ENCODE measurements around the gene ZNF14. TPM values are rescaled to one million over a fixed set of nuclear protein-coding genes. Genes with fewer than 3 reads are reported as not detected.
"Not testable (repeated sequence)": the region's sequence is repeated elsewhere in the genome, so short reads cannot be mapped to it uniquely, and the experiment has no call there.

The ZNF14 gene
- total RNA-seq, 1 donor from 2014 or later, result 5.3 TPM

DNA sequence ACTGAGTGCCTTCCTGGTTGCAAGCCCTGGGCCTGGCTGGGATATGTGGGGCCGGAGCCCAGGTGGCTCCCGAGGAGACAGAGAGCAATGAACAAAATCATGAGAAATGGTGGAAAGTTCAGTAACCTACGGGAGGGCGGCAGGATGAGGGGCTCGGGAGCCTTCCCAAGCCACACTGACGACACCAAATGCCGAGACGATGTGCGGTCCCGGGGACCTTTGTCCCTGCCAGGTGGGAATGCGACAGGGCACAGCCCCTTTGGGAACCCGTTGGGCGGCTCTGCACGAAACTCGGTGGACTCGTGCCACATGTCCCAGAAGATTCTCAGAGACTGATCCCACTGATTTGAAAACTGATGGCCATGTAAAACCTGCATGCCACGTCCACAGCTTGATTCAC lies 11.7 kb upstream of the ZNF14 start:
- DNase-seq (ENCODE audit: extremely low spot score, unreplicated experiment), result no peak
- no peaks in the 10 kb centered on the region for H3K9me3 Mint-ChIP-seq (ENCODE audit: unreplicated experiment)
- H3K4me3 Mint-ChIP-seq (ENCODE audit: unreplicated experiment), result no peak overlapping the region
- H3K27ac Mint-ChIP-seq (ENCODE audit: unreplicated experiment), result no peak overlapping the region
- TF ChIP-seq, protein P1, sequence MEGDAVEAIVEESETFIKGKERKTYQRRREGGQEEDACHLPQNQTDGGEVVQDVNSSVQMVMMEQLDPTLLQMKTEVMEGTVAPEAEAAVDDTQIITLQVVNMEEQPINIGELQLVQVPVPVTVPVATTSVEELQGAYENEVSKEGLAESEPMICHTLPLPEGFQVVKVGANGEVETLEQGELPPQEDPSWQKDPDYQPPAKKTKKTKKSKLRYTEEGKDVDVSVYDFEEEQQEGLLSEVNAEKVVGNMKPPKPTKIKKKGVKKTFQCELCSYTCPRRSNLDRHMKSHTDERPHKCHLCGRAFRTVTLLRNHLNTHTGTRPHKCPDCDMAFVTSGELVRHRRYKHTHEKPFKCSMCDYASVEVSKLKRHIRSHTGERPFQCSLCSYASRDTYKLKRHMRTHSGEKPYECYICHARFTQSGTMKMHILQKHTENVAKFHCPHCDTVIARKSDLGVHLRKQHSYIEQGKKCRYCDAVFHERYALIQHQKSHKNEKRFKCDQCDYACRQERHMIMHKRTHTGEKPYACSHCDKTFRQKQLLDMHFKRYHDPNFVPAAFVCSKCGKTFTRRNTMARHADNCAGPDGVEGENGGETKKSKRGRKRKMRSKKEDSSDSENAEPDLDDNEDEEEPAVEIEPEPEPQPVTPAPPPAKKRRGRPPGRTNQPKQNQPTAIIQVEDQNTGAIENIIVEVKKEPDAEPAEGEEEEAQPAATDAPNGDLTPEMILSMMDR (IDR thresholded peaks at IDR 0.05), result no peak
- H3K36me3 Mint-ChIP-seq (ENCODE audit: unreplicated experiment), result no peaks in the 10 kb centered on the region
- no peaks in the 10 kb centered on the region for H3K27me3 Mint-ChIP-seq (ENCODE audit: unreplicated experiment)
- H3K4me1 Mint-ChIP-seq (ENCODE audit: unreplicated experiment), result no peaks in the 10 kb centered on the region

DNA sequence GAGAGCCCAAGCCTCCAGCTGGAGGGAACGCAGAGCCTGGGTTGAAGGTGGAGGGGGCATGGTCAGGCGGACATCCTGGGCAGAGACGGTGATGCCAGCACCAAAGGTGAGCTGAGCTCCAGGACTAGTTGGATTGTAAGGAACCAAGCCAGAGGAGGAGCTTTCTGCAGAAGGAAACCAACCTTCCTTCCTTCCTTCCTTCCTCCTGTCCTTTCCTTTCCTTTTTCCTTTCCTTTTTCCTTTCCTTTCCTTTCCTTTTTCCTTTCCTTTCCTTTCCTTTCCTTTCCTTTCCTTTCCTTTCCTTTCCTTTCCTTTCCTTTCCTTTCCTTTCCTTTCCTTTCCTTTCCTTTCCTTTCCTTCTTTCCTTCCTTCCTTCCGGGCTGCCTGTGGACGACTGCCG lies 11.0 kb upstream of the ZNF14 start:
- not testable (repeated sequence) for H3K27me3 Mint-ChIP-seq (ENCODE audit: unreplicated experiment); H3K27ac Mint-ChIP-seq (ENCODE audit: unreplicated experiment); H3K36me3 Mint-ChIP-seq (ENCODE audit: unreplicated experiment)

DNA sequence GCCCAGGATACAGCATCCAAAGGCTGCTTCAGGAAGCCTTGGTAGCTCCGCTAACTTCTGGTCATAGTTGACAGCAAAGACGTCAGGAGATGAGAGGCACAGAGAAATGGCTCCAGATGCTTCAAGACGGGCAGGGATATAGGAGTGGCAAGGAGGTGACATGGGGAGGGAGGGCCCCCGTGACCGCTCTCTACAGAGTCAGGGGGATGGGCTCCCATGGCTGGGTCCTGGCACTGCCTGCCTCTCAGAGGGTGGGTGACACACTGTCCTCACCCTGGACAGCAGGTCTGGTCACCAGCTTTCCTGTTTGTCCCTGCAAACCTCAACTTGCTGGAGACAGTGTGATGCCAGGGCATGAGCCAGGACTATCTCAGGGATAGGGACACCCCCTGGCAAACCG lies 10.3 kb upstream of the ZNF14 start:
- DNase-seq (ENCODE audit: extremely low spot score, unreplicated experiment), result no peak

More for the DNA sequence above, 11.0 kb upstream of the ZNF14 start:
- not testable (repeated sequence) for H3K4me3 Mint-ChIP-seq (ENCODE audit: unreplicated experiment); DNase-seq (ENCODE audit: extremely low spot score, unreplicated experiment); H3K9me3 Mint-ChIP-seq (ENCODE audit: unreplicated experiment); H3K4me1 Mint-ChIP-seq (ENCODE audit: unreplicated experiment)

DNA sequence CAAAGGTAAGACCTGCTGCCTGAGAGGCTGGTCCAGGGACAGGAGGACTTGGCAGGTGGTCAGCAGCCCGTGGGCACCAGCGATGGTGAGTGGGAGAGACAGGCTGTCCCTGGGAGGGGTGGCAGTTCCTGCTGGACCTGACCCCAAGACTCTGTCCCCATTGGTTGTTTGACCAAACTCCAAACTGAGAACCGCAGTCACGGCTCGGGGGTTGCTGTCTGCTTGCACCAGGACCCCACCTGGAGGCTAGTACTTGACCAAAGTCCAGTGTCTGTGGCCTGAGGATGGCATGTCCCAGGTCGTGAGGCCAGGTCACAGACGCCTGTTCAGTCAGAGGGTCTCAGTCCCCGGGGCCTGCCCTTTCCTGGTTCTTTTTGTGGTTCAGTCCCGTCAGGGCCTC lies 9.9 kb upstream of the ZNF14 start:
- TF ChIP-seq, protein P1 (IDR thresholded peaks at IDR 0.05), result no peak
- DNase-seq (ENCODE audit: extremely low spot score, unreplicated experiment), result no peak
- no peaks in the 10 kb centered on the region for H3K27me3 Mint-ChIP-seq (ENCODE audit: unreplicated experiment)
- H3K27ac Mint-ChIP-seq (ENCODE audit: unreplicated experiment), result no peak overlapping the region
- H3K4me3 Mint-ChIP-seq (ENCODE audit: unreplicated experiment), result no peak overlapping the region
- no peaks in the 10 kb centered on the region for H3K9me3 Mint-ChIP-seq (ENCODE audit: unreplicated experiment)
- H3K4me1 Mint-ChIP-seq (ENCODE audit: unreplicated experiment), result no peaks in the 10 kb centered on the region
- H3K36me3 Mint-ChIP-seq (ENCODE audit: unreplicated experiment), result no peaks in the 10 kb centered on the region

More for the DNA sequence above, 10.3 kb upstream of the ZNF14 start:
- Mint-ChIP-seq H3K9me3 (ENCODE audit: unreplicated experiment) (no peaks in the 10 kb centered on the region), H3K4me1 (ENCODE audit: unreplicated experiment) (no peaks in the 10 kb centered on the region), H3K27ac (ENCODE audit: unreplicated experiment) (no peak overlapping the region), H3K27me3 (ENCODE audit: unreplicated experiment) (no peaks in the 10 kb centered on the region), H3K36me3 (ENCODE audit: unreplicated experiment) (no peaks in the 10 kb centered on the region), H3K4me3 (ENCODE audit: unreplicated experiment) (no peak overlapping the region)
- TF ChIP-seq, protein P1 (IDR thresholded peaks at IDR 0.05), result no peak

DNA sequence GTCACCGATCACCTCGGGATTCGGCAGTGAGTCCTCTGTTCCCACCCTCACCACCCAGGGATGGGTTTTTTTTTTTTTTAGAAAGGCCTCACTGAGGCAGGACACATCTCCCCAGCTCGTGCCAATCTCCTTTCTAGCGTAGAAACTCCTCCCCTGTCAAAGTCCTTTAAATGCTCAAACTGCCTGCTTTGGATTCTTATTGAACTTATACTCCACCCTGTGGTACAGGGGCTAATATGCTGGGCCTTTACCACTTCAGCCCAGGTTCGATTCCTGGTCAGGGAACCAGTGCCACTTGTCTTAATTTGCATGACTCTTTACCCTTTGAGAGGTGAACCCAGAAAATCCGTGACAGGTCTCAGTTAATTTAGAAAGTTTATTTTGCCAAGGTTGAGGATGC lies 8.3 kb upstream of the ZNF14 start:
- H3K4me3 Mint-ChIP-seq (ENCODE audit: unreplicated experiment), result no peak overlapping the region
- H3K4me1 Mint-ChIP-seq (ENCODE audit: unreplicated experiment), result no peaks in the 10 kb centered on the region
- no peaks in the 10 kb centered on the region for H3K27me3 Mint-ChIP-seq (ENCODE audit: unreplicated experiment)
- TF ChIP-seq, protein P1 (IDR thresholded peaks at IDR 0.05), result no peak
- H3K36me3 Mint-ChIP-seq (ENCODE audit: unreplicated experiment), result no peaks in the 10 kb centered on the region
- no peak overlapping the region for H3K27ac Mint-ChIP-seq (ENCODE audit: unreplicated experiment)
- no peak for DNase-seq (ENCODE audit: extremely low spot score, unreplicated experiment)
- no peaks in the 10 kb centered on the region for H3K9me3 Mint-ChIP-seq (ENCODE audit: unreplicated experiment)

DNA sequence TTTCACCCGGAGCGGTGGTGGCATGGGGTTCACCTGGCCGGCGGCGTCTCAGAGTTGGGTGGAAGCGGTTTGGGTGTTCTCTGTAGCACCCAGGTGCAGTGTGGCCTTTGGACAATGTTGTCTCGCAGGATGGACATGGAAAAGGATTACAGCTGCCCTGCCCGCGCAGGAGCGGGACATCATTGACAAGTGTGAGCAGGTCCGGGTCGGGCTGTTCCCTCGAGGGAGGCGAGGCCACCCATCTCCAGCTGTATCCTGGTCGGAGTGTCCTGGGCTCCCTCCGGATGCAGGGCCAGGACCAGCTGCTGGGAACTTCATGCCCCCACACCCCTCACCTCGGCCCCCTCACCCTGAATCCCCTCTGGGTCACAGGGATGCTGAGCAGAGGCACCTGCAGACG lies 7.8 kb upstream of the ZNF14 start:
- no peak for DNase-seq (ENCODE audit: extremely low spot score, unreplicated experiment)
- H3K9me3 Mint-ChIP-seq (ENCODE audit: unreplicated experiment), result no peaks in the 10 kb centered on the region
- H3K4me3 Mint-ChIP-seq (ENCODE audit: unreplicated experiment), result no peak overlapping the region
- no peaks in the 10 kb centered on the region for H3K4me1 Mint-ChIP-seq (ENCODE audit: unreplicated experiment)
- no peak overlapping the region for H3K27ac Mint-ChIP-seq (ENCODE audit: unreplicated experiment)
- TF ChIP-seq, protein P1 (IDR thresholded peaks at IDR 0.05), result no peak
- no peaks in the 10 kb centered on the region for H3K36me3 Mint-ChIP-seq (ENCODE audit: unreplicated experiment)
- H3K27me3 Mint-ChIP-seq (ENCODE audit: unreplicated experiment), result no peaks in the 10 kb centered on the region

All from osteocyte (in vitro differentiated cells).